CD4-positive, alpha-beta T cell (primary cell): ENCODE measurements around the gene GOLGA1. TPM values are rescaled to one million over a fixed set of nuclear protein-coding genes. Genes with fewer than 3 reads are reported as not detected.

Experiments used
- ATAC-seq: fragments of 200-7000 bp; cut with Tn5 transposase; one replicate; pipeline ENCODE4 v1.10.0; 2022; ENCODE audit warnings: mild to moderate bottlenecking; ENCODE audit not compliant: poor library complexity
- CTCF ChIA-PET: fragments of 350-600 bp; sonication (Branson Sonifier 250); formaldehyde crosslinking; loops from one replicate; lab custom pipeline; 2021; ENCODE audit warnings: antibody characterized with exemption, inconsistent platforms; lab: Charles Lee
- POLR2A ChIA-PET: fragments of 350-600 bp; sonication (Branson Sonifier 250); formaldehyde crosslinking; loops from one replicate; lab custom pipeline; 2021; ENCODE audit warnings: antibody characterized with exemption, inconsistent platforms; lab: Charles Lee
- DNase-seq, 14 experiments: peaks; one replicate each; pipeline ENCODE4 v3.0.0-alpha.2; 2013 to 2020; ENCODE audit warnings: mixed read lengths in 2 of 14
- H3K27ac ChIP-seq, 2 donors: one replicate each; pipeline versions ENCODE4 v1.5.1 to v1.7.0; 2013; ENCODE audit warnings: low read length in 2 of 2, low read depth in 1 of 2, mild to moderate bottlenecking in 1 of 2
- H3K27me3 ChIP-seq, 2 experiments: 1 replicate in 1 of 2; 2 replicates in 1 of 2; pipeline versions ENCODE4 v1.6.1 to v1.7.0; 2013; ENCODE audit warnings: low read length in 2 of 2, control low read depth in 1 of 2, mild to moderate bottlenecking in 1 of 2, moderate library complexity in 1 of 2; ENCODE audit not compliant: insufficient read depth in 2 of 2, control insufficient read depth in 1 of 2
- H3K36me3 ChIP-seq: one replicate; pipeline ENCODE4 v1.6.1; 2013; ENCODE audit warnings: low read length, control low read depth; ENCODE audit not compliant: insufficient read depth
- H3K4me1 ChIP-seq: one replicate; pipeline ENCODE4 v1.6.1; 2013; ENCODE audit warnings: low read length, control low read depth; ENCODE audit not compliant: insufficient read depth
- H3K4me3 ChIP-seq: one replicate; pipeline ENCODE4 v1.5.1; 2013; ENCODE audit warnings: mild to moderate bottlenecking, low read length, moderate library complexity
- H3K9me3 ChIP-seq, 2 experiments: 1 replicate in 1 of 2; 2 replicates in 1 of 2; pipeline versions ENCODE4 v1.6.1 to v1.7.0; 2013; ENCODE audit warnings: low read length in 2 of 2, mild to moderate bottlenecking in 2 of 2, control low read depth in 1 of 2, moderate library complexity in 1 of 2; ENCODE audit not compliant: control insufficient read depth in 1 of 2, insufficient read depth in 1 of 2
- H3K27ac Mint-ChIP-seq: one replicate; pipeline ENCODE4 v1.8.0; 2020; ENCODE audit warnings: mixed read lengths
- H3K27me3 Mint-ChIP-seq: one replicate; pipeline ENCODE4 v1.8.0; 2021; ENCODE audit warnings: mixed read lengths
- H3K36me3 Mint-ChIP-seq: one replicate; pipeline ENCODE4 v1.8.0; 2021; ENCODE audit warnings: low read depth, mixed read lengths
- H3K4me1 Mint-ChIP-seq: one replicate; pipeline ENCODE4 v1.8.0; 2021; ENCODE audit warnings: low read depth, mixed read lengths
- H3K4me3 Mint-ChIP-seq: one replicate; pipeline ENCODE4 v1.8.0; 2020; ENCODE audit warnings: mild to moderate bottlenecking, mixed read lengths
- H3K9me3 Mint-ChIP-seq: one replicate; pipeline ENCODE4 v1.8.0; 2020; ENCODE audit warnings: mixed read lengths
- CTCF ChIP-seq: fragments of 200-600 bp; IDR thresholded peaks from one replicate; pipeline ENCODE4 v1.8.0; 2022; ENCODE audit warnings: antibody characterized with exemption, mild to moderate bottlenecking
- intact Hi-C, 2 experiments: fragments of 100-400 bp; cut with DNase I in 1 of 2; cut with micrococcal nuclease in 1 of 2; formaldehyde crosslinking; loops; one replicate each; pipeline versions ENCODE4 v1.15.1 to v1.9.0; 2023 to 2025; cut with DNase I, micrococcal nuclease
- total RNA-seq, 174 experiments: library from RNA in 2 of 174; stranded (reverse) in 2 of 174; gene quantifications; one replicate each; pipeline ENCODE4 v1.2.3 and lab custom pipeline; 2021 to 2026

Gene GOLGA1
- total RNA-seq, 2 experiments from 2014 or later: 12.9 to 22.2 TPM

DNA sequence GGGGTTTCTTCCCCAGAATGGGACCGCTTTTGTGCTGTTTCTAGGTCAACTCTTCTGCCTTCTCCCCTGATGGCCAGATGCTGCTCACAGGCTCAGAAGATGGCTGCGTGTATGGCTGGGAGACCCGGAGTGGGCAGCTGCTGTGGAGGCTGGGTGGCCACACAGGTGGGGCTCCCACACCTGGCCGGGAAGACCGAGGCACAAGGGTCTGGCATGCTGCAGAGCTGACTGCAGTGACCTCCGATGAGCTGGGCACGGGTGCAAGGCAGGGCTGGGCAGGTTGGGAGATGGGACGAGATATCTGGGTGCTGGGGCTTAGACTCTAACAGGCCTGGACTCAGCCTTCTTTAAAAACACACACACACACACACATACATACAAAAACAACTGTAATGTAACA is 86.7 kb downstream of the GOLGA1 start:
- H3K27ac ChIP-seq: no peak overlapping the region
- H3K27ac Mint-ChIP-seq: no peak overlapping the region
- peaks cover 20% of the 10 kb centered on the region for H3K36me3 Mint-ChIP-seq
- no peak overlapping the region for H3K4me3 ChIP-seq
- ChIA-PET POLR2A (interaction anchor here (0.7 to 1.1 kb wide), 2 partner anchors 16 to 80 kb away, joined by 3 to 4 read pairs; no protein-coding TSS in a partner anchor), CTCF (interaction anchor here (0.6 to 5.4 kb wide), 9 partner anchors 10 to 342 kb away, joined by 3 to 106 read pairs (median 7); partner anchors contain the start of genes NR6A1 and OLFML2A)
- H3K27me3 Mint-ChIP-seq: peaks cover 11% of the 10 kb centered on the region
- no peaks in the 10 kb centered on the region for H3K9me3 Mint-ChIP-seq
- H3K4me3 Mint-ChIP-seq: no peak overlapping the region
- ATAC-seq: no peak
- DNase-seq: peak in 1 of 14 experiments; percentile 29
- intact Hi-C loops: loop anchor here (5.0 kb wide), 2 partner anchors 237 to 518 kb away; no protein-coding TSS in a partner anchor
- H3K9me3 ChIP-seq: peaks cover 0 to 3% of the 10 kb centered on the region in 2 experiments
- H3K36me3 ChIP-seq: peaks cover 23% of the 10 kb centered on the region
- H3K27me3 ChIP-seq: peaks cover 0 to 5% of the 10 kb centered on the region in 2 experiments
- no peak for TF ChIP-seq CTCF
- peaks cover 17% of the 10 kb centered on the region for H3K4me1 Mint-ChIP-seq
- peaks cover 27% of the 10 kb centered on the region for H3K4me1 ChIP-seq

GRCh38 chr9:124853605-124854143 is 87.2 kb downstream of the GOLGA1 start:
- Mint-ChIP-seq H3K9me3 (no peaks in the 10 kb centered on the region), H3K27me3 (peaks cover 11% of the 10 kb centered on the region), H3K36me3 (peaks cover 15% of the 10 kb centered on the region), H3K27ac (no peak overlapping the region), H3K4me3 (peak overlapping the region; percentile 25), H3K4me1 (peaks cover 15% of the 10 kb centered on the region)
- Histone ChIP-seq H3K36me3 (peaks cover 18% of the 10 kb centered on the region), H3K9me3 (peaks cover 0 to 3% of the 10 kb centered on the region in 2 experiments), H3K4me3 (no peak overlapping the region), H3K27ac (peak overlapping the region in 1 of 2 donors; percentile 21), H3K4me1 (peaks cover 23% of the 10 kb centered on the region), H3K27me3 (peaks cover 0 to 5% of the 10 kb centered on the region in 2 experiments)
- TF ChIP-seq CTCF: no peak
- POLR2A ChIA-PET: interaction anchor here (0.7 to 3.7 kb wide), 4 partner anchors 8 to 82 kb away, joined by 3 to 20 read pairs (median 6); partner anchors contain the start of genes ARPC5L, NR6A1 and RPL35
- intact Hi-C loops: loop anchor here (1.0 to 5.0 kb wide), 4 partner anchors 79 to 519 kb away; no protein-coding TSS in a partner anchor
- CTCF ChIA-PET: interaction anchor here (0.5 to 5.4 kb wide), 28 partner anchors 8 to 1889 kb away, joined by 3 to 106 read pairs (median 4); partner anchors contain the start of genes ARPC5L, GOLGA1, NR6A1 and OLFML2A
- DNase-seq (no peak), ATAC-seq (no peak)

GRCh38 chr9:124852829-124853531 is 87.9 kb downstream of the GOLGA1 start, which contains the start of gene WDR38:
TSS of gene WDR38 (plus strand) at chr9:124853460. CDS start at chr9:124853532, 72 bp downstream.
- Mint-ChIP-seq H3K4me1 (peaks cover 15% of the 10 kb centered on the region), H3K27ac (no peak within 1 kb of the TSS), H3K27me3 (peaks cover 11% of the 10 kb centered on the region), H3K4me3 (peak within 1 kb of the TSS; percentile 56), H3K9me3 (no peaks in the 10 kb centered on the region), H3K36me3 (peaks cover 8% of the 10 kb centered on the region)
- Histone ChIP-seq H3K9me3 (peaks cover 0 to 3% of the 10 kb centered on the region in 2 experiments), H3K27me3 (peaks cover 0 to 5% of the 10 kb centered on the region in 2 experiments), H3K4me1 (peaks cover 19% of the 10 kb centered on the region), H3K27ac (peak within 1 kb of the TSS in 1 of 2 donors; percentile 21), H3K36me3 (peaks cover 11% of the 10 kb centered on the region), H3K4me3 (peak within 1 kb of the TSS; percentile 40)
- intact Hi-C loops: loop anchor here (1.0 to 5.0 kb wide), 4 partner anchors 79 to 519 kb away; no protein-coding TSS in a partner anchor
- ATAC-seq (peak; percentile 85), DNase-seq (peak; percentile 56 to 94 (median 67))
- TF ChIP-seq CTCF: peak; percentile 99
- POLR2A ChIA-PET: interaction anchor here (0.7 to 3.7 kb wide), 4 partner anchors 9 to 82 kb away, joined by 3 to 20 read pairs (median 6); partner anchors contain the start of genes ARPC5L, NR6A1 and RPL35
- CTCF ChIA-PET: interaction anchor here (0.5 to 5.4 kb wide), 28 partner anchors 9 to 1890 kb away, joined by 3 to 106 read pairs (median 4); partner anchors contain the start of genes ARPC5L, GOLGA1, NR6A1 and OLFML2A
